NCI-H2196 treated with DMSO at 0.1 percent for 48 hours (cell line): ENCODE measurements around the gene ZMYM4.

ENCODE experiments used
- DNase-seq: peaks from one replicate; lab custom pipeline; 2025; ENCODE audit not compliant: unreplicated experiment; lab: John Stamatoyannopoulos, UW

The ZMYM4 gene

GRCh38 chr1:35398739-35399138 lies 130.2 kb downstream of the ZMYM4 start:
- DNase-seq, result no peak

GRCh38 chr1:35401049-35401448 lies 132.5 kb downstream of the ZMYM4 start:
- DNase-seq, result no peak

- DNase-seq, result no peak
Observed at GRCh38 chr1:35406103-35406502, 137.6 kb downstream of the ZMYM4 start.

- no peak for DNase-seq
Observed at GRCh38 chr1:35407743-35408142, 139.2 kb downstream of the ZMYM4 start.

- no peak for DNase-seq
Observed at GRCh38 chr1:35408925-35409324, 140.4 kb downstream of the ZMYM4 start.

- DNase-seq, result no peak
Observed at GRCh38 chr1:35426097-35426586, 157.6 kb downstream of the ZMYM4 start.

- DNase-seq, result no peak
Observed at GRCh38 chr1:35428360-35428759, 159.9 kb downstream of the ZMYM4 start.

- no peak for DNase-seq
Observed at GRCh38 chr1:35430762-35431161, 162.3 kb downstream of the ZMYM4 start.

GRCh38 chr1:35431173-35431599 lies 162.7 kb downstream of the ZMYM4 start:
- no peak for DNase-seq

- DNase-seq, result no peak
Observed at GRCh38 chr1:35432231-35432630, 163.7 kb downstream of the ZMYM4 start.

- DNase-seq, result no peak
Observed at GRCh38 chr1:35433714-35434113, 165.2 kb downstream of the ZMYM4 start.

- DNase-seq, result no peak
Observed at GRCh38 chr1:35434703-35435102, 166.2 kb downstream of the ZMYM4 start.

GRCh38 chr1:35436078-35436477 lies 167.6 kb downstream of the ZMYM4 start:
- no peak for DNase-seq

GRCh38 chr1:35437200-35437599 lies 168.7 kb downstream of the ZMYM4 start:
- DNase-seq, result no peak

GRCh38 chr1:35439626-35440025 lies 171.1 kb downstream of the ZMYM4 start:
- no peak for DNase-seq

GRCh38 chr1:35441926-35442579 lies 173.5 kb downstream of the ZMYM4 start:
- DNase-seq, result no peak

GRCh38 chr1:35442734-35443133 lies 174.2 kb downstream of the ZMYM4 start:
- no peak for DNase-seq

- DNase-seq, result no peak
Observed at GRCh38 chr1:35443768-35444518, 175.4 kb downstream of the ZMYM4 start.

- no peak for DNase-seq
Observed at GRCh38 chr1:35444519-35444774, 175.9 kb downstream of the ZMYM4 start.

GRCh38 chr1:35447278-35447677 lies 178.8 kb downstream of the ZMYM4 start:
- DNase-seq, result no peak

GRCh38 chr1:35448344-35448801 lies 179.9 kb downstream of the ZMYM4 start:
- no peak for DNase-seq

- no peak for DNase-seq
Observed at GRCh38 chr1:35449334-35450008, 181.0 kb downstream of the ZMYM4 start.
